Measurements from ENCODE around the gene MCM3AP. TPM values are rescaled to one million over a fixed set of nuclear protein-coding genes. Genes with fewer than 3 reads are reported as not detected.

Gene MCM3AP
- total and polyA plus RNA-seq, 4 donors, result 15.5 to 58.1 (median 33.5) TPM

DNA sequence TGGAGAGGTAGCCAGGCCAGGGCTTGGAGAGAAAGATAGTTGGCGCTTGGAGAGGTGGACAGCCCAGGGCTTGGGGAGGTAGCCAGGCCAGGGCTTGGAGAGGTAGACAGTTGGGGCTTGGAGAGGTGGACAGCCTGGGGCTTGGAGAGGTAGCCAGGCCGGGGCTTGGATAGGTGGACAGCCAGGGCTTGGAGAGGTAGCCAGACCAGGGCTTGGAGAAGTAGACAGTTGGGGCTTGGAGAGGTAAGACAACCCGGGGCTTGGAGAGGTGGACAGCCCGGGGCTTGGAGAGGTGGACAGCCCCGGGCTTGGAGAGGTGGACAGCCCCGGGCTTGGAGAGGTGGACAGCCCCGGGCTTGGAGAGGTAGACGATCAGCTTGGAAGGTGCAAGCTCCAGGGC lies 64.6 kb downstream of the MCM3AP start:
- H3K27me3 ChIP-seq (ENCODE audit: control insufficient read depth in 4 of 4, insufficient read depth in 4 of 4, low read length in 3 of 4), result no peaks in the 10 kb centered on the region
- no peak for TF ChIP-seq JUND (IDR thresholded peaks at IDR 0.05)
- no peak for TF ChIP-seq HNF4A (conservative IDR thresholded peaks at IDR 0.05)
- TF ChIP-seq, protein P1, sequence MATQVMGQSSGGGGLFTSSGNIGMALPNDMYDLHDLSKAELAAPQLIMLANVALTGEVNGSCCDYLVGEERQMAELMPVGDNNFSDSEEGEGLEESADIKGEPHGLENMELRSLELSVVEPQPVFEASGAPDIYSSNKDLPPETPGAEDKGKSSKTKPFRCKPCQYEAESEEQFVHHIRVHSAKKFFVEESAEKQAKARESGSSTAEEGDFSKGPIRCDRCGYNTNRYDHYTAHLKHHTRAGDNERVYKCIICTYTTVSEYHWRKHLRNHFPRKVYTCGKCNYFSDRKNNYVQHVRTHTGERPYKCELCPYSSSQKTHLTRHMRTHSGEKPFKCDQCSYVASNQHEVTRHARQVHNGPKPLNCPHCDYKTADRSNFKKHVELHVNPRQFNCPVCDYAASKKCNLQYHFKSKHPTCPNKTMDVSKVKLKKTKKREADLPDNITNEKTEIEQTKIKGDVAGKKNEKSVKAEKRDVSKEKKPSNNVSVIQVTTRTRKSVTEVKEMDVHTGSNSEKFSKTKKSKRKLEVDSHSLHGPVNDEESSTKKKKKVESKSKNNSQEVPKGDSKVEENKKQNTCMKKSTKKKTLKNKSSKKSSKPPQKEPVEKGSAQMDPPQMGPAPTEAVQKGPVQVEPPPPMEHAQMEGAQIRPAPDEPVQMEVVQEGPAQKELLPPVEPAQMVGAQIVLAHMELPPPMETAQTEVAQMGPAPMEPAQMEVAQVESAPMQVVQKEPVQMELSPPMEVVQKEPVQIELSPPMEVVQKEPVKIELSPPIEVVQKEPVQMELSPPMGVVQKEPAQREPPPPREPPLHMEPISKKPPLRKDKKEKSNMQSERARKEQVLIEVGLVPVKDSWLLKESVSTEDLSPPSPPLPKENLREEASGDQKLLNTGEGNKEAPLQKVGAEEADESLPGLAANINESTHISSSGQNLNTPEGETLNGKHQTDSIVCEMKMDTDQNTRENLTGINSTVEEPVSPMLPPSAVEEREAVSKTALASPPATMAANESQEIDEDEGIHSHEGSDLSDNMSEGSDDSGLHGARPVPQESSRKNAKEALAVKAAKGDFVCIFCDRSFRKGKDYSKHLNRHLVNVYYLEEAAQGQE (IDR thresholded peaks at IDR 0.05), result no peak
- TF ChIP-seq, protein P2, sequence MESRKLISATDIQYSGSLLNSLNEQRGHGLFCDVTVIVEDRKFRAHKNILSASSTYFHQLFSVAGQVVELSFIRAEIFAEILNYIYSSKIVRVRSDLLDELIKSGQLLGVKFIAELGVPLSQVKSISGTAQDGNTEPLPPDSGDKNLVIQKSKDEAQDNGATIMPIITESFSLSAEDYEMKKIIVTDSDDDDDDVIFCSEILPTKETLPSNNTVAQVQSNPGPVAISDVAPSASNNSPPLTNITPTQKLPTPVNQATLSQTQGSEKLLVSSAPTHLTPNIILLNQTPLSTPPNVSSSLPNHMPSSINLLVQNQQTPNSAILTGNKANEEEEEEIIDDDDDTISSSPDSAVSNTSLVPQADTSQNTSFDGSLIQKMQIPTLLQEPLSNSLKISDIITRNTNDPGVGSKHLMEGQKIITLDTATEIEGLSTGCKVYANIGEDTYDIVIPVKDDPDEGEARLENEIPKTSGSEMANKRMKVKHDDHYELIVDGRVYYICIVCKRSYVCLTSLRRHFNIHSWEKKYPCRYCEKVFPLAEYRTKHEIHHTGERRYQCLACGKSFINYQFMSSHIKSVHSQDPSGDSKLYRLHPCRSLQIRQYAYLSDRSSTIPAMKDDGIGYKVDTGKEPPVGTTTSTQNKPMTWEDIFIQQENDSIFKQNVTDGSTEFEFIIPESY (IDR thresholded peaks at IDR 0.05), result no peak
- no peak for TF ChIP-seq TAF1 (conservative IDR thresholded peaks at IDR 0.05)
- no peak for TF ChIP-seq FOXA2 (IDR thresholded peaks at IDR 0.05)
- TF ChIP-seq GABPA (IDR thresholded peaks at IDR 0.05 in 1 of 2, conservative IDR thresholded peaks at IDR 0.05 in 1 of 2), result no peak
- no peak for TF ChIP-seq RXRA (IDR thresholded peaks at IDR 0.05)
- no peak for TF ChIP-seq HNF4G (IDR thresholded peaks at IDR 0.05)
- TF ChIP-seq FOXA1 (IDR thresholded peaks at IDR 0.05), result no peak
- TF ChIP-seq, protein P3, sequence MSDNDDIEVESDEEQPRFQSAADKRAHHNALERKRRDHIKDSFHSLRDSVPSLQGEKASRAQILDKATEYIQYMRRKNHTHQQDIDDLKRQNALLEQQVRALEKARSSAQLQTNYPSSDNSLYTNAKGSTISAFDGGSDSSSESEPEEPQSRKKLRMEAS (IDR thresholded peaks at IDR 0.05), result no peak
- no peak for TF ChIP-seq EGR1 (IDR thresholded peaks at IDR 0.05; ENCODE audit: low read depth in 2 of 2)
- TF ChIP-seq YY1 (IDR thresholded peaks at IDR 0.05), result no peak
- no peak for TF ChIP-seq NR2F2 (IDR thresholded peaks at IDR 0.05)
- TF ChIP-seq, protein P4, sequence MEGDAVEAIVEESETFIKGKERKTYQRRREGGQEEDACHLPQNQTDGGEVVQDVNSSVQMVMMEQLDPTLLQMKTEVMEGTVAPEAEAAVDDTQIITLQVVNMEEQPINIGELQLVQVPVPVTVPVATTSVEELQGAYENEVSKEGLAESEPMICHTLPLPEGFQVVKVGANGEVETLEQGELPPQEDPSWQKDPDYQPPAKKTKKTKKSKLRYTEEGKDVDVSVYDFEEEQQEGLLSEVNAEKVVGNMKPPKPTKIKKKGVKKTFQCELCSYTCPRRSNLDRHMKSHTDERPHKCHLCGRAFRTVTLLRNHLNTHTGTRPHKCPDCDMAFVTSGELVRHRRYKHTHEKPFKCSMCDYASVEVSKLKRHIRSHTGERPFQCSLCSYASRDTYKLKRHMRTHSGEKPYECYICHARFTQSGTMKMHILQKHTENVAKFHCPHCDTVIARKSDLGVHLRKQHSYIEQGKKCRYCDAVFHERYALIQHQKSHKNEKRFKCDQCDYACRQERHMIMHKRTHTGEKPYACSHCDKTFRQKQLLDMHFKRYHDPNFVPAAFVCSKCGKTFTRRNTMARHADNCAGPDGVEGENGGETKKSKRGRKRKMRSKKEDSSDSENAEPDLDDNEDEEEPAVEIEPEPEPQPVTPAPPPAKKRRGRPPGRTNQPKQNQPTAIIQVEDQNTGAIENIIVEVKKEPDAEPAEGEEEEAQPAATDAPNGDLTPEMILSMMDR (IDR thresholded peaks at IDR 0.05; ENCODE audit: low read depth, low read length, missing input control), result no peak
- TF ChIP-seq, protein P5, sequence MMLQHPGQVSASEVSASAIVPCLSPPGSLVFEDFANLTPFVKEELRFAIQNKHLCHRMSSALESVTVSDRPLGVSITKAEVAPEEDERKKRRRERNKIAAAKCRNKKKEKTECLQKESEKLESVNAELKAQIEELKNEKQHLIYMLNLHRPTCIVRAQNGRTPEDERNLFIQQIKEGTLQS (IDR thresholded peaks at IDR 0.05), result no peak
- TF ChIP-seq RAD21 (IDR thresholded peaks at IDR 0.05), result no peak
- peaks cover 3 to 39% (median 24%) of the 10 kb centered on the region in 4 donors for H3K36me3 ChIP-seq (ENCODE audit: control insufficient read depth in 4 of 4, insufficient read depth in 3 of 4, low read depth in 1 of 4, low read length in 3 of 4)
- peaks cover 0 to 14% (median 6%) of the 10 kb centered on the region in 4 donors for H3K4me1 ChIP-seq (ENCODE audit: control insufficient read depth in 4 of 4, insufficient read depth in 4 of 4, low read length in 3 of 4)
- 95% methylated on average over 8 of the region's 8 CpGs for WGBS
- H3K27ac ChIP-seq (ENCODE audit: low read depth in 1 of 2, low read length in 2 of 2), result no peak overlapping the region
- H3K4me3 ChIP-seq (ENCODE audit: low read depth in 1 of 3, low read length in 3 of 3), result no peak overlapping the region
- H3K9me3 ChIP-seq (ENCODE audit: control insufficient read depth in 4 of 4, low read length in 3 of 4), result no peaks in the 10 kb centered on the region
- DNase-seq (ENCODE audit: low spot score), result no peak
- no peak overlapping the region for H3K9ac ChIP-seq (ENCODE audit: low read depth in 1 of 2, low read length in 2 of 2)

All from liver (tissue), 9 donors.